B cell (primary cell): Measurements from ENCODE around the gene RALBP1. TPM values are rescaled to one million over a fixed set of nuclear protein-coding genes. Genes with fewer than 3 reads are reported as not detected.

Source experiments
- ATAC-seq: fragments of 200-7000 bp; cut with Tn5 transposase; one replicate; pipeline ENCODE4 v1.10.0; 2021; ENCODE audit warnings: low read depth, mild to moderate bottlenecking, moderate number of reproducible peaks, moderate library complexity
- CTCF ChIA-PET: fragments of 350-600 bp; sonication (Branson Sonifier 250); formaldehyde crosslinking; loops from one replicate; lab custom pipeline; 2021; ENCODE audit warnings: antibody characterized with exemption, inconsistent platforms; lab: Charles Lee
- POLR2A ChIA-PET: fragments of 350-600 bp; sonication (Branson Sonifier 250); formaldehyde crosslinking; loops from one replicate; lab custom pipeline; 2021; ENCODE audit warnings: antibody characterized with exemption; lab: Charles Lee
- DNase-seq: peaks from one replicate; pipeline ENCODE4 v3.0.0; 2013
- H2AFZ ChIP-seq: 2 replicates; pipeline ENCODE4 v1.6.1; 2012; ENCODE audit warnings: mild to moderate bottlenecking, low read depth, low read length; ENCODE audit not compliant: insufficient read depth, poor library complexity, severe bottlenecking
- H3K27ac ChIP-seq, 2 donors: 1 replicate in 1 of 2; 2 replicates in 1 of 2; pipeline ENCODE4 v1.5.1; 2012 to 2013; ENCODE audit warnings: low read length in 2 of 2, mild to moderate bottlenecking in 2 of 2, moderate library complexity in 1 of 2
- H3K27me3 ChIP-seq, 4 experiments: fragments of 200-600 bp in 1 of 4; sonication (generic) in 1 of 4; replicated peaks in 1 of 4; 1 replicate in 2 of 4; 2 replicates in 2 of 4; pipeline versions ENCODE4 v1.6.1 to v1.7.0; 2013 to 2016; ENCODE audit warnings: low read length in 3 of 4, mild to moderate bottlenecking in 2 of 4, mixed read lengths in 1 of 4, moderate library complexity in 1 of 4; ENCODE audit not compliant: insufficient read depth in 4 of 4, control insufficient read depth in 3 of 4; ENCODE audit errors: control extremely low read depth in 1 of 4
- H3K36me3 ChIP-seq, 2 experiments: replicated peaks in 1 of 2; 1 replicate in 1 of 2; 2 replicates in 1 of 2; pipeline versions ENCODE4 v1.6.1 to v1.7.1; 2013; ENCODE audit warnings: low read length in 1 of 2; ENCODE audit not compliant: insufficient read depth in 2 of 2, control insufficient read depth in 1 of 2; ENCODE audit errors: control extremely low read depth in 1 of 2, extremely low read depth in 1 of 2
- H3K4me1 ChIP-seq, 2 donors: fragments of 200-600 bp in 1 of 2; sonication (generic) in 1 of 2; 1 replicate in 1 of 2; 2 replicates in 1 of 2; pipeline versions ENCODE4 v1.5.1 to v1.6.1; 2013 to 2017; ENCODE audit warnings: low read length in 2 of 2; ENCODE audit not compliant: control insufficient read depth in 2 of 2, insufficient read depth in 2 of 2
- H3K4me2 ChIP-seq: replicated peaks from 2 replicates; pipeline ENCODE3; 2012; ENCODE audit warnings: mild to moderate bottlenecking, low read depth, low read length; ENCODE audit not compliant: poor library complexity, severe bottlenecking
- H3K4me3 ChIP-seq, 5 experiments: fragments of 200-600 bp in 1 of 5; sonication (generic) in 1 of 5; 1 replicate in 3 of 5; 2 replicates in 2 of 5; pipeline versions ENCODE4 v1.5.1 to v1.7.0; 2011 to 2016; ENCODE audit warnings: low read length in 4 of 5, mild to moderate bottlenecking in 4 of 5, low read depth in 2 of 5, control low read depth in 1 of 5, moderate library complexity in 1 of 5; ENCODE audit not compliant: insufficient read depth in 1 of 5; ENCODE audit errors: control extremely low read depth in 1 of 5, extremely low read depth in 1 of 5
- H3K79me2 ChIP-seq: fragments of 200-600 bp; sonication (generic); one replicate; pipeline ENCODE4 v1.6.0; 2016; ENCODE audit warnings: low read length; ENCODE audit not compliant: control insufficient read depth, insufficient read depth
- H3K9ac ChIP-seq: fragments of 200-600 bp; sonication (generic); 2 replicates; pipeline ENCODE4 v1.6.1; 2017; ENCODE audit warnings: mild to moderate bottlenecking, low read length, moderate library complexity
- H3K9me3 ChIP-seq, 3 donors: one replicate each; pipeline versions ENCODE4 v1.6.1 to v1.7.1; 2013; ENCODE audit warnings: low read length in 2 of 3; ENCODE audit not compliant: control insufficient read depth in 2 of 3, insufficient read depth in 1 of 3; ENCODE audit errors: control extremely low read depth in 1 of 3
- H4K20me1 ChIP-seq: 2 replicates; pipeline ENCODE4 v1.6.0; 2012; ENCODE audit warnings: mild to moderate bottlenecking, low read length; ENCODE audit not compliant: insufficient read depth, control insufficient read depth, poor library complexity, severe bottlenecking
- H3K27ac Mint-ChIP-seq: one replicate; pipeline ENCODE4 v1.8.0; 2021; ENCODE audit warnings: mixed read lengths
- H3K27me3 Mint-ChIP-seq: one replicate; pipeline ENCODE4 v1.8.0; 2021; ENCODE audit warnings: mixed read lengths
- H3K4me1 Mint-ChIP-seq: one replicate; pipeline ENCODE4 v1.8.0; 2021; ENCODE audit warnings: mixed read lengths
- H3K4me3 Mint-ChIP-seq: one replicate; pipeline ENCODE4 v1.8.0; 2021; ENCODE audit warnings: mixed read lengths
- H3K9me3 Mint-ChIP-seq: one replicate; pipeline ENCODE4 v1.8.0; 2022; ENCODE audit warnings: mixed read lengths; ENCODE audit not compliant: insufficient read depth
- EZH2 ChIP-seq: IDR thresholded peaks from 2 replicates; pipeline ENCODE4 v1.6.1; 2012; ENCODE audit warnings: borderline replicate concordance, low read depth, mild to moderate bottlenecking, moderate library complexity, low read length; ENCODE audit not compliant: insufficient read depth, poor library complexity, severe bottlenecking
- WGBS: methylation state at CpG from one replicate; pipeline ENCODE4 v1.1.5; 2013; ENCODE audit warnings: missing lambda C conversion rate; ENCODE audit not compliant: insufficient coverage; 5-methylcytosine and 5-hydroxymethylcytosine counted together
- intact Hi-C: fragments of 100-400 bp; cut with micrococcal nuclease; formaldehyde crosslinking; loops from one replicate; pipeline ENCODE4 v1.10.0; 2022
- polyA plus RNA-seq: library from polyadenylated mRNA; depleted of rRNA; stranded (reverse); fragments of >200 nt; gene quantifications from 2 replicates; pipeline ENCODE4 v1.2.3, GENCODE V29; 2012
- total RNA-seq, 2 donors: library from RNA; stranded (reverse); fragments of 120-200 nt in 1 of 2; gene quantifications; 1 replicate in 1 of 2; 2 replicates in 1 of 2; pipeline versions ENCODE4 v1.2.3 to v1.2.4, GENCODE V29; 2013 to 2022
- TF ChIP-seq, protein P1 (sequence below): fragments of 200-600 bp; IDR thresholded peaks from one replicate; pipeline ENCODE4 v1.8.0; 2022; ENCODE audit warnings: antibody characterized with exemption, mild to moderate bottlenecking

Gene RALBP1
- total and polyA plus RNA-seq, 2 donors (not counting 1 experiment from before 2014, with no cell fraction given) = 14.9 to 38.0 TPM

DNA sequence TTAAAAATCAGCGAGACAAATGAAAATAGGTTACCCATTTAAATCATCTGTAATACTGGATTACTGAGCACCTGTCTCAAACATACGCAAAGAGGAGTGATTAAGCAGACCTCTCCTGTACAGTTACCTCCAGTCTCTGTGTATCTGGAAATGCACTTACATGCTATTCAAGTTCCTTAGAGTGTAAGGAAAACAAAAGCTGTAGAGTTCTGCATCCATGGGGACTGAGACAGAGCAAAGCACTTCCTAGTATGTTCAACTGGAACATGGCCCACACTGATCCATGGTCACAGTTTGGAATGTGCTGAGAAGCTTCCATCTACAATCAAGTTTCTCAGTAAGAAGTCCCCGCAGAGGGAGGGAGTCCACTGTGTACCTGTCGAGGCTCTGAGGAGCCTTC lies 75.1 kb downstream of the RALBP1 start:
- peaks cover 12 to 71% of the 10 kb centered on the region in 2 experiments for H3K36me3 ChIP-seq
- H3K9ac ChIP-seq = no peak overlapping the region
- ChIA-PET CTCF (interaction anchor here (0.9 kb wide), 1 partner anchor 70 kb away, joined by 4 read pairs; no protein-coding TSS in a partner anchor), POLR2A (no interaction called here)
- no peak for ATAC-seq
- no peaks in the 10 kb centered on the region for H4K20me1 ChIP-seq
- Mint-ChIP-seq H3K4me1 (no peaks in the 10 kb centered on the region), H3K27ac (no peak overlapping the region), H3K4me3 (no peak overlapping the region), H3K27me3 (no peaks in the 10 kb centered on the region), H3K9me3 (no peaks in the 10 kb centered on the region)
- no peak for DNase-seq
- H3K4me3 ChIP-seq = no peak overlapping the region
- no CpG with 5 or more reads among the region's 4 CpGs for WGBS
- TF ChIP-seq EZH2 = no peak
- TF ChIP-seq, protein P1, sequence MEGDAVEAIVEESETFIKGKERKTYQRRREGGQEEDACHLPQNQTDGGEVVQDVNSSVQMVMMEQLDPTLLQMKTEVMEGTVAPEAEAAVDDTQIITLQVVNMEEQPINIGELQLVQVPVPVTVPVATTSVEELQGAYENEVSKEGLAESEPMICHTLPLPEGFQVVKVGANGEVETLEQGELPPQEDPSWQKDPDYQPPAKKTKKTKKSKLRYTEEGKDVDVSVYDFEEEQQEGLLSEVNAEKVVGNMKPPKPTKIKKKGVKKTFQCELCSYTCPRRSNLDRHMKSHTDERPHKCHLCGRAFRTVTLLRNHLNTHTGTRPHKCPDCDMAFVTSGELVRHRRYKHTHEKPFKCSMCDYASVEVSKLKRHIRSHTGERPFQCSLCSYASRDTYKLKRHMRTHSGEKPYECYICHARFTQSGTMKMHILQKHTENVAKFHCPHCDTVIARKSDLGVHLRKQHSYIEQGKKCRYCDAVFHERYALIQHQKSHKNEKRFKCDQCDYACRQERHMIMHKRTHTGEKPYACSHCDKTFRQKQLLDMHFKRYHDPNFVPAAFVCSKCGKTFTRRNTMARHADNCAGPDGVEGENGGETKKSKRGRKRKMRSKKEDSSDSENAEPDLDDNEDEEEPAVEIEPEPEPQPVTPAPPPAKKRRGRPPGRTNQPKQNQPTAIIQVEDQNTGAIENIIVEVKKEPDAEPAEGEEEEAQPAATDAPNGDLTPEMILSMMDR = no peak
- intact Hi-C loops = no loop called here
- H3K4me2 ChIP-seq = no peak overlapping the region
- no peaks in the 10 kb centered on the region for H3K27me3 ChIP-seq
- no peak overlapping the region for H2AFZ ChIP-seq
- no peaks in the 10 kb centered on the region for H3K79me2 ChIP-seq
- no peak overlapping the region for H3K27ac ChIP-seq
- peaks cover 0 to 3% (median 0%) of the 10 kb centered on the region in 3 donors for H3K9me3 ChIP-seq
- no peaks in the 10 kb centered on the region for H3K4me1 ChIP-seq

DNA sequence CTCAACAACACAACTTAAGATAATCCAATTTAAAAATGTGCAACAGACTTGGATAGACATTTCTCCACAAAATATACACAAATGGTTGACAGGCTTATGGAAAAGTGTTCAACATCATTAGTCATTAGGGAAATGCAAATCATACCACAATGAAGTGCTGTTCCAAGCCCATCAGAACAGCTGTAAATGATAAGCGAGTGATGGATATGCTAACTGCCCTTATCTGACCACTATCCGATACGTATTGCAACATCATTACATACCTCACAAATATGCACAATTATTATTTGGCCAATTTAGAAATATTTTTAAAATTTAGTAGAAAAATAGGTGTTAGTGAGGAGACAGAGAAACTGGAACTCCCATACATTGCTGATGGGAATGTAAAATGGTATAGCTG lies 76.9 kb downstream of the RALBP1 start:
- H3K9me3 ChIP-seq = peaks cover 0 to 3% (median 0%) of the 10 kb centered on the region in 3 donors
- Mint-ChIP-seq H3K27me3 (no peaks in the 10 kb centered on the region), H3K4me3 (no peak overlapping the region), H3K4me1 (no peaks in the 10 kb centered on the region), H3K27ac (no peak overlapping the region), H3K9me3 (no peaks in the 10 kb centered on the region)
- no peak overlapping the region for H3K27ac ChIP-seq
- ChIA-PET POLR2A (no interaction called here), CTCF (interaction anchor here (1.3 kb wide), 1 partner anchor 23 kb away, joined by 3 read pairs; no protein-coding TSS in a partner anchor)
- DNase-seq = no peak
- H3K9ac ChIP-seq = no peak overlapping the region
- no peaks in the 10 kb centered on the region for H3K4me1 ChIP-seq
- no peak overlapping the region for H3K4me2 ChIP-seq
- H3K27me3 ChIP-seq = no peaks in the 10 kb centered on the region
- no peak for ATAC-seq
- H3K4me3 ChIP-seq = no peak overlapping the region
- H4K20me1 ChIP-seq = no peaks in the 10 kb centered on the region
- H3K36me3 ChIP-seq = peaks cover 10 to 73% of the 10 kb centered on the region in 2 experiments
- TF ChIP-seq, protein P1 = no peak
- no peak for TF ChIP-seq EZH2
- no peak overlapping the region for H2AFZ ChIP-seq
- H3K79me2 ChIP-seq = no peaks in the 10 kb centered on the region
- no CpG with 5 or more reads among the region's 3 CpGs for WGBS
- intact Hi-C loops = no loop called here
